Renal pelvis (tissue), 4 donors: ENCODE data around the gene MARCHF10. TPM values are rescaled to one million over a fixed set of nuclear protein-coding genes. Genes with fewer than 3 reads are reported as not detected.

Source experiments
- DNase-seq: peaks from one replicate; pipeline ENCODE4 v3.0.0-alpha.2; 2013
- polyA plus RNA-seq, 3 donors: library from polyadenylated mRNA; unstranded; fragments of 120-200 nt; gene quantifications; one replicate each; pipeline ENCODE4 v1.2.1, GENCODE V29; 2013; ENCODE audit not compliant: insufficient read length in 3 of 3

The MARCHF10 gene
- polyA plus RNA-seq, 3 donors, result 1.1 to 1.5 (median 1.4) TPM

- no peak for DNase-seq
Measured at GRCh38 chr17:62658136-62658920, 149.8 kb downstream of the MARCHF10 start.

GRCh38 chr17:62657690-62658089 lies 150.4 kb downstream of the MARCHF10 start:
- no peak for DNase-seq

GRCh38 chr17:62657145-62657665 lies 150.9 kb downstream of the MARCHF10 start:
- no peak for DNase-seq

GRCh38 chr17:62656446-62656845 lies 151.7 kb downstream of the MARCHF10 start:
- DNase-seq, result no peak

- DNase-seq, result no peak
Measured at GRCh38 chr17:62655656-62656055, 152.5 kb downstream of the MARCHF10 start.

GRCh38 chr17:62653826-62654761 lies 154.0 kb downstream of the MARCHF10 start:
- DNase-seq, result peak; percentile 44

GRCh38 chr17:62653002-62653825 lies 154.9 kb downstream of the MARCHF10 start:
- DNase-seq, result peak; percentile 78

GRCh38 chr17:62652251-62653001 lies 155.7 kb downstream of the MARCHF10 start:
- peak; percentile 58 for DNase-seq

Other genes starting within 250 kb of the MARCHF10 start
- gene MRC2, start 180.6 kb downstream of the MARCHF10 start, polyA plus RNA-seq, result 10 to 100 TPM; 57.8 to 80.6 (median 79.6) TPM
- 10 to 100 TPM; 26.6 to 35.8 (median 33.5) TPM for gene TANC2, start 157.9 kb upstream of the MARCHF10 start, polyA plus RNA-seq